GM23338 (cell line): ENCODE results near the gene FOXO3. TPM values are rescaled to one million over a fixed set of nuclear protein-coding genes. Genes with fewer than 3 reads are reported as not detected.

ENCODE experiments used
- ATAC-seq: fragments of 200-7000 bp; cut with Tn5 transposase; 3 replicates; pipeline ENCODE4 v1.9.1; 2020
- DNase-seq: peaks from one replicate; pipeline ENCODE4 v3.0.0-alpha.2; 2015; ENCODE audit warnings: low spot score
- H2AFZ ChIP-seq: fragments of 200-600 bp; sonication (generic); 2 replicates; pipeline ENCODE4 v1.8.0; 2016; ENCODE audit warnings: antibody characterized with exemption, mild to moderate bottlenecking, moderate library complexity
- H3F3A ChIP-seq: fragments of 200-600 bp; sonication (generic); replicated peaks from 2 replicates; pipeline ENCODE4 v1.8.0; 2017; ENCODE audit warnings: antibody characterized with exemption, mixed run types, low read depth
- H3K27ac ChIP-seq: fragments of 200-600 bp; sonication (generic); 2 replicates; pipeline ENCODE4 v1.6.1; 2016; ENCODE audit warnings: low read depth
- H3K27me3 ChIP-seq: fragments of 200-600 bp; sonication (generic); 2 replicates; pipeline ENCODE4 v1.8.0; 2016; ENCODE audit warnings: mild to moderate bottlenecking, mixed run types, moderate library complexity; ENCODE audit not compliant: insufficient read depth
- H3K36me3 ChIP-seq: fragments of 200-600 bp; sonication (generic); 2 replicates; pipeline ENCODE4 v1.8.0; 2016; ENCODE audit warnings: mild to moderate bottlenecking; ENCODE audit not compliant: insufficient read depth
- H3K4me1 ChIP-seq: fragments of 200-600 bp; sonication (generic); 2 replicates; pipeline ENCODE4 v1.8.0; 2016; ENCODE audit warnings: mild to moderate bottlenecking, moderate library complexity; ENCODE audit not compliant: insufficient read depth
- H3K4me2 ChIP-seq: fragments of 200-600 bp; sonication (generic); 2 replicates; pipeline ENCODE4 v1.7.1; 2017; ENCODE audit warnings: mixed run types
- H3K4me3 ChIP-seq: fragments of 200-600 bp; sonication (generic); 2 replicates; pipeline ENCODE4 v1.6.1; 2016; ENCODE audit warnings: mixed run types
- H3K79me2 ChIP-seq: fragments of 200-600 bp; sonication (generic); replicated peaks from 2 replicates; pipeline ENCODE4 v1.8.0; 2017; ENCODE audit warnings: mild to moderate bottlenecking; ENCODE audit not compliant: insufficient read depth
- H3K9me2 ChIP-seq: fragments of 200-600 bp; sonication (generic); 2 replicates; pipeline ENCODE4 v1.8.0; 2017; ENCODE audit not compliant: insufficient read depth
- H4K20me1 ChIP-seq: fragments of 200-600 bp; sonication (generic); replicated peaks from 2 replicates; pipeline ENCODE4 v1.8.0; 2017; ENCODE audit warnings: mild to moderate bottlenecking; ENCODE audit not compliant: insufficient read depth
- H3K27ac Mint-ChIP-seq: 2 replicates; pipeline ENCODE4 v1.8.0; 2020; ENCODE audit warnings: inconsistent platforms, mild to moderate bottlenecking, moderate library complexity, mixed read lengths
- H3K27me3 Mint-ChIP-seq: 3 replicates; pipeline ENCODE4 v1.8.0; 2022; ENCODE audit warnings: low read depth, mild to moderate bottlenecking, moderate library complexity, mixed read lengths, inconsistent platforms; ENCODE audit not compliant: insufficient read depth, poor library complexity
- H3K36me3 Mint-ChIP-seq: 3 replicates; pipeline ENCODE4 v1.8.0; 2021; ENCODE audit warnings: low read depth, mild to moderate bottlenecking, inconsistent platforms, moderate library complexity, mixed read lengths
- H3K4me1 Mint-ChIP-seq: 3 replicates; pipeline ENCODE4 v1.8.0; 2020; ENCODE audit warnings: mild to moderate bottlenecking, inconsistent platforms, mixed read lengths
- H3K4me3 Mint-ChIP-seq: 3 replicates; pipeline ENCODE4 v1.8.0; 2021; ENCODE audit warnings: moderate library complexity, mild to moderate bottlenecking, inconsistent platforms, mixed read lengths
- H3K9me3 Mint-ChIP-seq: 3 replicates; pipeline ENCODE4 v1.8.0; 2020; ENCODE audit warnings: moderate library complexity, mild to moderate bottlenecking, inconsistent platforms, mixed read lengths
- CREB1 ChIP-seq: fragments of 250-450 bp; sonication (Bioruptor Pico); IDR thresholded peaks from 2 replicates; pipeline ENCODE4 v1.5.0; 2020; ENCODE audit warnings: low read depth, mild to moderate bottlenecking, moderate library complexity
- EZH2phosphoT487 ChIP-seq: fragments of 200-600 bp; sonication (generic); IDR thresholded peaks from one replicate; pipeline ENCODE4 v1.8.1; 2018; ENCODE audit warnings: antibody characterized with exemption; ENCODE audit not compliant: unreplicated experiment
- JUNB ChIP-seq: IDR thresholded peaks from one replicate; pipeline ENCODE4 v1.6.1; 2016; ENCODE audit warnings: antibody characterized with exemption; ENCODE audit not compliant: unreplicated experiment
- NANOG ChIP-seq: IDR thresholded peaks from 2 replicates; pipeline ENCODE4 v1.6.1; 2016; ENCODE audit warnings: antibody characterized with exemption, borderline replicate concordance
- POLR2AphosphoS5 ChIP-seq: IDR thresholded peaks from 2 replicates; pipeline ENCODE4 v1.6.1; 2016; ENCODE audit warnings: antibody characterized with exemption, low read depth
- STAT1 ChIP-seq: IDR thresholded peaks from one replicate; pipeline ENCODE4 v1.6.1; 2016; ENCODE audit warnings: antibody characterized with exemption; ENCODE audit not compliant: unreplicated experiment
- ZNF114 ChIP-seq: fragments of 250-450 bp; sonication (Bioruptor Pico); IDR thresholded peaks from 2 replicates; pipeline ENCODE4 v1.5.0; 2020; ENCODE audit warnings: mild to moderate bottlenecking, moderate library complexity
- ZNF331 ChIP-seq: fragments of 250-450 bp; sonication (Bioruptor Pico); IDR thresholded peaks from 2 replicates; pipeline ENCODE4 v1.5.0; 2020; ENCODE audit warnings: low read depth, mild to moderate bottlenecking, moderate library complexity
- polyA plus RNA-seq: library from polyadenylated mRNA; unstranded; fragments of >200 nt; fragmentation: Nextera tagmentation; extraction: Ambion mirVana; gene quantifications from 2 replicates; pipeline ENCODE4 v1.2.1, GENCODE V29; 2016
- total RNA-seq: library from RNA; depleted of rRNA; stranded (reverse); fragments of >200 nt; shearing (Covaris generic); gene quantifications from 2 replicates; pipeline ENCODE4 v1.2.3, GENCODE V29; 2014
- TF ChIP-seq, protein P1 (sequence below): fragments of 250-450 bp; sonication (Bioruptor Pico); IDR thresholded peaks from 2 replicates; pipeline ENCODE4 v1.5.0; 2020; ENCODE audit warnings: mild to moderate bottlenecking, moderate library complexity
- TF ChIP-seq, protein P2 (sequence below), 2 experiments: fragments of 200-600 bp in 1 of 2; sonication (generic) in 1 of 2; conservative IDR thresholded peaks; 2 replicates each; pipeline versions ENCODE4 v1.5.1 to v1.6.1; 2016 to 2017; ENCODE audit warnings: antibody characterized with exemption in 2 of 2, low read depth in 2 of 2, mild to moderate bottlenecking in 2 of 2, moderate library complexity in 1 of 2
- TF ChIP-seq, protein P3 (sequence below): IDR thresholded peaks from 2 replicates; pipeline ENCODE4 v1.6.1; 2016; ENCODE audit warnings: antibody characterized with exemption
- TF ChIP-seq, protein P4 (sequence below): IDR thresholded peaks from one replicate; pipeline ENCODE4 v1.6.1; 2018; ENCODE audit warnings: antibody characterized with exemption; ENCODE audit not compliant: unreplicated experiment

Gene FOXO3
- total and polyA plus RNA-seq, 2 experiments from 2014 or later: 9.8 to 20.2 TPM

DNA sequence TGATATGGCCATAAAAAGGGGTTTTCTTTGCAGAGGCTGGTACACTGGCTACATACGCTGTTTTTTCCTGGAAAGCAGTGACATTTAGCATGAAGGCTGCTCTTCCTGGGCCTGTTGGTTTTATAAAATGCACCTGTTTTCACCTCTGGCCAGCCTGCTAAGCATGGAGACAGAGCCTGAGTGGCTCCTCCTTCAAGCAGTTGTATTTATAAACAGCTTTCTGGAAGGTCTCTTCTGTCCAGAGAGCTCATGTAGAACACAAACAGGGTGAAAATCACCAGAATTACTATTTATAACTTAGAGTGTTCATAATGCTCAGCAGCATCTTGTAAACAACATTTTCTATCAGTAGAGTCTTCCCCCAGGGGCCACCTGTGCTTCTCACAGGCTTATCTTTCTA is 109.0 kb downstream of the FOXO3 start (continued):
- TF ChIP-seq, protein P1, sequence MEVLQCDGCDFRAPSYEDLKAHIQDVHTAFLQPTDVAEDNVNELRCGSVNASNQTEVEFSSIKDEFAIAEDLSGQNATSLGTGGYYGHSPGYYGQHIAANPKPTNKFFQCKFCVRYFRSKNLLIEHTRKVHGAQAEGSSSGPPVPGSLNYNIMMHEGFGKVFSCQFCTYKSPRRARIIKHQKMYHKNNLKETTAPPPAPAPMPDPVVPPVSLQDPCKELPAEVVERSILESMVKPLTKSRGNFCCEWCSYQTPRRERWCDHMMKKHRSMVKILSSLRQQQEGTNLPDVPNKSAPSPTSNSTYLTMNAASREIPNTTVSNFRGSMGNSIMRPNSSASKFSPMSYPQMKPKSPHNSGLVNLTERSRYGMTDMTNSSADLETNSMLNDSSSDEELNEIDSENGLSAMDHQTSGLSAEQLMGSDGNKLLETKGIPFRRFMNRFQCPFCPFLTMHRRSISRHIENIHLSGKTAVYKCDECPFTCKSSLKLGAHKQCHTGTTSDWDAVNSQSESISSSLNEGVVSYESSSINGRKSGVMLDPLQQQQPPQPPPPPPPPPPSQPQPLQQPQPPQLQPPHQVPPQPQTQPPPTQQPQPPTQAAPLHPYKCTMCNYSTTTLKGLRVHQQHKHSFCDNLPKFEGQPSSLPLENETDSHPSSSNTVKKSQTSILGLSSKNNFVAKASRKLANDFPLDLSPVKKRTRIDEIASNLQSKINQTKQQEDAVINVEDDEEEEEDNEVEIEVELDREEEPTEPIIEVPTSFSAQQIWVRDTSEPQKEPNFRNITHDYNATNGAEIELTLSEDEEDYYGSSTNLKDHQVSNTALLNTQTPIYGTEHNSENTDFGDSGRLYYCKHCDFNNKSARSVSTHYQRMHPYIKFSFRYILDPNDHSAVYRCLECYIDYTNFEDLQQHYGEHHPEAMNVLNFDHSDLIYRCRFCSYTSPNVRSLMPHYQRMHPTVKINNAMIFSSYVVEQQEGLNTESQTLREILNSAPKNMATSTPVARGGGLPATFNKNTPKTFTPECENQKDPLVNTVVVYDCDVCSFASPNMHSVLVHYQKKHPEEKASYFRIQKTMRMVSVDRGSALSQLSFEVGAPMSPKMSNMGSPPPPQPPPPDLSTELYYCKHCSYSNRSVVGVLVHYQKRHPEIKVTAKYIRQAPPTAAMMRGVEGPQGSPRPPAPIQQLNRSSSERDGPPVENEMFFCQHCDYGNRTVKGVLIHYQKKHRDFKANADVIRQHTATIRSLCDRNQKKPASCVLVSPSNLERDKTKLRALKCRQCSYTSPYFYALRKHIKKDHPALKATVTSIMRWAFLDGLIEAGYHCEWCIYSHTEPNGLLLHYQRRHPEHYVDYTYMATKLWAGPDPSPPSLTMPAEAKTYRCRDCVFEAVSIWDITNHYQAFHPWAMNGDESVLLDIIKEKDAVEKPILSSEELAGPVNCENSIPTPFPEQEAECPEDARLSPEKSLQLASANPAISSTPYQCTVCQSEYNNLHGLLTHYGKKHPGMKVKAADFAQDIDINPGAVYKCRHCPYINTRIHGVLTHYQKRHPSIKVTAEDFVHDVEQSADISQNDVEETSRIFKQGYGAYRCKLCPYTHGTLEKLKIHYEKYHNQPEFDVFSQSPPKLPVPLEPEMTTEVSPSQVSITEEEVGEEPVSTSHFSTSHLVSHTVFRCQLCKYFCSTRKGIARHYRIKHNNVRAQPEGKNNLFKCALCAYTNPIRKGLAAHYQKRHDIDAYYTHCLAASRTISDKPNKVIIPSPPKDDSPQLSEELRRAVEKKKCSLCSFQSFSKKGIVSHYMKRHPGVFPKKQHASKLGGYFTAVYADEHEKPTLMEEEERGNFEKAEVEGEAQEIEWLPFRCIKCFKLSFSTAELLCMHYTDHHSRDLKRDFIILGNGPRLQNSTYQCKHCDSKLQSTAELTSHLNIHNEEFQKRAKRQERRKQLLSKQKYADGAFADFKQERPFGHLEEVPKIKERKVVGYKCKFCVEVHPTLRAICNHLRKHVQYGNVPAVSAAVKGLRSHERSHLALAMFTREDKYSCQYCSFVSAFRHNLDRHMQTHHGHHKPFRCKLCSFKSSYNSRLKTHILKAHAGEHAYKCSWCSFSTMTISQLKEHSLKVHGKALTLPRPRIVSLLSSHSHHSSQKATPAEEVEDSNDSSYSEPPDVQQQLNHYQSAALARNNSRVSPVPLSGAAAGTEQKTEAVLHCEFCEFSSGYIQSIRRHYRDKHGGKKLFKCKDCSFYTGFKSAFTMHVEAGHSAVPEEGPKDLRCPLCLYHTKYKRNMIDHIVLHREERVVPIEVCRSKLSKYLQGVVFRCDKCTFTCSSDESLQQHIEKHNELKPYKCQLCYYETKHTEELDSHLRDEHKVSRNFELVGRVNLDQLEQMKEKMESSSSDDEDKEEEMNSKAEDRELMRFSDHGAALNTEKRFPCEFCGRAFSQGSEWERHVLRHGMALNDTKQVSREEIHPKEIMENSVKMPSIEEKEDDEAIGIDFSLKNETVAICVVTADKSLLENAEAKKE (CRISPR knock-in tag): no peak
- TF ChIP-seq EZH2phosphoT487: no peak

DNA sequence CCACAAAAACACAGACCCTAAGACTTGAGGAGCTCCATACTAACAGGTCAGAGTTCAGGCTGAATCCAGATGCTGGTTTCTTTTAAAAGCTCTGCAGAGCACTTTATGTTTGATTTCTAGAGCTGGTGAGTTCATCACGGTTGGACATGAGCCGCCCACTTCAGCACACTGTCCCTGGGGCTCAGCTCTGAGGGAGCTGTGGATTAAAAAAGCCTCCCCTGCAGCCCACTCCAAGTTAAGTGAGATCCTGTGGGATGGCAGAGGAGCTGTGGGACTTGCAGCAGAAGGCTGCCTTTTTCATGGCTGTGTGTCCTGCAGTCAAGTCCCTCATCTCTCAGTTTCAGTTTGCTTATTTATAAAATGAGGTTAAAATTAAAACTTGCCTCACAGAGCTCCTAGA is 110.5 kb downstream of the FOXO3 start:
- Histone ChIP-seq H3K9me2 (no peaks in the 10 kb centered on the region), H3K4me2 (peak overlapping the region; percentile 63), H2AFZ (no peak overlapping the region), H3K36me3 (no peaks in the 10 kb centered on the region), H3K27me3 (no peaks in the 10 kb centered on the region), H3F3A (no peaks in the 10 kb centered on the region), H3K4me1 (peaks cover 43% of the 10 kb centered on the region), H3K4me3 (peak overlapping the region; percentile 5; the same call in 1 of the 2 replicates), H3K27ac (peak overlapping the region; percentile 24), H4K20me1 (no peaks in the 10 kb centered on the region; the same call in 1 of the 2 replicates), H3K79me2 (peaks cover 62% of the 10 kb centered on the region)
- Mint-ChIP-seq H3K4me1 (peaks cover 68% of the 10 kb centered on the region), H3K27me3 (peaks cover 6% of the 10 kb centered on the region), H3K4me3 (no peak overlapping the region), H3K36me3 (peaks cover 2% of the 10 kb centered on the region; the same call in 2 of the 3 replicates), H3K9me3 (no peaks in the 10 kb centered on the region), H3K27ac (no peak overlapping the region)
- ATAC-seq (no peak), DNase-seq (no peak)
- no peak for TF ChIP-seq CREB1
- TF ChIP-seq, protein P2, sequence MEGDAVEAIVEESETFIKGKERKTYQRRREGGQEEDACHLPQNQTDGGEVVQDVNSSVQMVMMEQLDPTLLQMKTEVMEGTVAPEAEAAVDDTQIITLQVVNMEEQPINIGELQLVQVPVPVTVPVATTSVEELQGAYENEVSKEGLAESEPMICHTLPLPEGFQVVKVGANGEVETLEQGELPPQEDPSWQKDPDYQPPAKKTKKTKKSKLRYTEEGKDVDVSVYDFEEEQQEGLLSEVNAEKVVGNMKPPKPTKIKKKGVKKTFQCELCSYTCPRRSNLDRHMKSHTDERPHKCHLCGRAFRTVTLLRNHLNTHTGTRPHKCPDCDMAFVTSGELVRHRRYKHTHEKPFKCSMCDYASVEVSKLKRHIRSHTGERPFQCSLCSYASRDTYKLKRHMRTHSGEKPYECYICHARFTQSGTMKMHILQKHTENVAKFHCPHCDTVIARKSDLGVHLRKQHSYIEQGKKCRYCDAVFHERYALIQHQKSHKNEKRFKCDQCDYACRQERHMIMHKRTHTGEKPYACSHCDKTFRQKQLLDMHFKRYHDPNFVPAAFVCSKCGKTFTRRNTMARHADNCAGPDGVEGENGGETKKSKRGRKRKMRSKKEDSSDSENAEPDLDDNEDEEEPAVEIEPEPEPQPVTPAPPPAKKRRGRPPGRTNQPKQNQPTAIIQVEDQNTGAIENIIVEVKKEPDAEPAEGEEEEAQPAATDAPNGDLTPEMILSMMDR (conservative IDR thresholded peaks at IDR 0.05; ENCODE audit: low read depth in 2 of 2): no peak
- no peak for TF ChIP-seq ZNF114 (CRISPR knock-in tag)
- TF ChIP-seq NANOG: no peak
- no peak for TF ChIP-seq JUNB
- no peak for TF ChIP-seq POLR2AphosphoS5
- TF ChIP-seq STAT1: no peak
- TF ChIP-seq, protein P3, sequence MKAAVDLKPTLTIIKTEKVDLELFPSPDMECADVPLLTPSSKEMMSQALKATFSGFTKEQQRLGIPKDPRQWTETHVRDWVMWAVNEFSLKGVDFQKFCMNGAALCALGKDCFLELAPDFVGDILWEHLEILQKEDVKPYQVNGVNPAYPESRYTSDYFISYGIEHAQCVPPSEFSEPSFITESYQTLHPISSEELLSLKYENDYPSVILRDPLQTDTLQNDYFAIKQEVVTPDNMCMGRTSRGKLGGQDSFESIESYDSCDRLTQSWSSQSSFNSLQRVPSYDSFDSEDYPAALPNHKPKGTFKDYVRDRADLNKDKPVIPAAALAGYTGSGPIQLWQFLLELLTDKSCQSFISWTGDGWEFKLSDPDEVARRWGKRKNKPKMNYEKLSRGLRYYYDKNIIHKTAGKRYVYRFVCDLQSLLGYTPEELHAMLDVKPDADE: no peak
- TF ChIP-seq, protein P4, sequence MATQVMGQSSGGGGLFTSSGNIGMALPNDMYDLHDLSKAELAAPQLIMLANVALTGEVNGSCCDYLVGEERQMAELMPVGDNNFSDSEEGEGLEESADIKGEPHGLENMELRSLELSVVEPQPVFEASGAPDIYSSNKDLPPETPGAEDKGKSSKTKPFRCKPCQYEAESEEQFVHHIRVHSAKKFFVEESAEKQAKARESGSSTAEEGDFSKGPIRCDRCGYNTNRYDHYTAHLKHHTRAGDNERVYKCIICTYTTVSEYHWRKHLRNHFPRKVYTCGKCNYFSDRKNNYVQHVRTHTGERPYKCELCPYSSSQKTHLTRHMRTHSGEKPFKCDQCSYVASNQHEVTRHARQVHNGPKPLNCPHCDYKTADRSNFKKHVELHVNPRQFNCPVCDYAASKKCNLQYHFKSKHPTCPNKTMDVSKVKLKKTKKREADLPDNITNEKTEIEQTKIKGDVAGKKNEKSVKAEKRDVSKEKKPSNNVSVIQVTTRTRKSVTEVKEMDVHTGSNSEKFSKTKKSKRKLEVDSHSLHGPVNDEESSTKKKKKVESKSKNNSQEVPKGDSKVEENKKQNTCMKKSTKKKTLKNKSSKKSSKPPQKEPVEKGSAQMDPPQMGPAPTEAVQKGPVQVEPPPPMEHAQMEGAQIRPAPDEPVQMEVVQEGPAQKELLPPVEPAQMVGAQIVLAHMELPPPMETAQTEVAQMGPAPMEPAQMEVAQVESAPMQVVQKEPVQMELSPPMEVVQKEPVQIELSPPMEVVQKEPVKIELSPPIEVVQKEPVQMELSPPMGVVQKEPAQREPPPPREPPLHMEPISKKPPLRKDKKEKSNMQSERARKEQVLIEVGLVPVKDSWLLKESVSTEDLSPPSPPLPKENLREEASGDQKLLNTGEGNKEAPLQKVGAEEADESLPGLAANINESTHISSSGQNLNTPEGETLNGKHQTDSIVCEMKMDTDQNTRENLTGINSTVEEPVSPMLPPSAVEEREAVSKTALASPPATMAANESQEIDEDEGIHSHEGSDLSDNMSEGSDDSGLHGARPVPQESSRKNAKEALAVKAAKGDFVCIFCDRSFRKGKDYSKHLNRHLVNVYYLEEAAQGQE: no peak
- no peak for TF ChIP-seq ZNF331 (CRISPR knock-in tag)
- TF ChIP-seq EZH2phosphoT487: no peak
